Adrenal gland (tissue), 12 donors: ENCODE results near the gene BMP2K. TPM values are rescaled to one million over a fixed set of nuclear protein-coding genes. Genes with fewer than 3 reads are reported as not detected.

Source experiments
- DNase-seq, 7 donors: peaks; one replicate each; pipeline ENCODE4 v3.0.0-alpha.2; 2019 to 2020
- H3K27ac ChIP-seq, 5 donors: fragments of 200-600 bp; sonication (generic) in 4 of 5; 1 replicate in 3 of 5; 2 replicates in 2 of 5; pipeline versions ENCODE4 v1.5.1 to v1.8.0; 2016 to 2020; ENCODE audit warnings: mild to moderate bottlenecking in 1 of 5
- H3K27me3 ChIP-seq: fragments of 200-600 bp; 2 replicates; pipeline ENCODE4 v1.8.0; 2021
- H3K36me3 ChIP-seq, 2 donors: fragments of 200-600 bp; replicated peaks in 1 of 2; 1 replicate in 1 of 2; 2 replicates in 1 of 2; pipeline versions ENCODE4 v1.5.1 to v1.8.0; 2018 to 2022
- H3K4me1 ChIP-seq, 2 donors: fragments of 200-600 bp; replicated peaks in 1 of 2; 1 replicate in 1 of 2; 2 replicates in 1 of 2; pipeline versions ENCODE4 v1.5.1 to v1.8.0; 2018 to 2021
- H3K4me3 ChIP-seq, 4 donors: fragments of 200-600 bp; sonication (generic) in 3 of 4; one replicate each; pipeline ENCODE4 v1.5.1; 2016 to 2018
- H3K9me3 ChIP-seq, 3 donors: fragments of 200-600 bp; sonication (generic) in 1 of 3; replicated peaks in 1 of 3; 1 replicate in 2 of 3; 2 replicates in 1 of 3; pipeline versions ENCODE4 v1.5.1 to v1.8.0; 2016 to 2021
- POLR2A ChIP-seq, 2 donors: fragments of 450-650 bp; IDR thresholded peaks; one replicate each; pipeline ENCODE4 v1.6.1; 2017; ENCODE audit warnings: antibody characterized with exemption in 2 of 2, mild to moderate bottlenecking in 2 of 2, moderate library complexity in 1 of 2
- WGBS, 4 donors: extraction: QIAGEN DNeasy Blood & Tissue Kit in 2 of 4; methylation state at CpG; one replicate each; pipeline versions ENCODE4 v1.1.5 to v1.1.7; 2013 to 2017; 5-methylcytosine and 5-hydroxymethylcytosine counted together
- intact Hi-C, 2 donors: fragments of 100-400 bp; cut with DNase I; formaldehyde crosslinking; loops; one replicate each; pipeline versions ENCODE4 v1.14.1 to v1.15.0; 2022 to 2023
- polyA plus RNA-seq, 3 donors: library from polyadenylated mRNA; stranded (reverse); fragments of 200-250 nt in 2 of 3; fragments of 350-450 nt in 1 of 3; fragmentation: Illumina TruSeq in 1 of 3; extraction: RNeasy Lipid Tissue Mini Kit (QIAGEN cat#74804) in 1 of 3; gene quantifications; one replicate each; pipeline ENCODE4 v1.2.3, GENCODE V29; 2013 to 2014
- total RNA-seq, 9 donors: library from RNA; depleted of rRNA in 4 of 9; stranded (reverse); fragments of >200 nt in 4 of 9; fragments of 120-200 nt in 1 of 9; fragmentation: NEBNext Ultra II Directional in 1 of 9; extraction: Animal tissue kit (Norgen Biotek cat#: 25700) in 1 of 9; gene quantifications; one replicate each; pipeline versions ENCODE4 v1.1.0 to v1.2.4, GENCODE V29; 2013 to 2023
- TF ChIP-seq, protein P1 (sequence below), 6 experiments: fragments of 450-650 bp in 4 of 6; fragments of 200-600 bp in 2 of 6; sonication (generic) in 1 of 6; IDR thresholded peaks; 1 replicate in 5 of 6; 2 replicates in 1 of 6; pipeline versions ENCODE4 v1.5.1 to v1.8.0; 2016 to 2021; ENCODE audit warnings: antibody characterized with exemption in 6 of 6, mild to moderate bottlenecking in 2 of 6, moderate library complexity in 1 of 6
- donor health status: healthy with polysubstance abuse.
- donor health status: Bipolar disorder and iron deficiency.
- donor health status: DM: yes; HTN: yes; CAD: no.
- donor health status: DM: no; HTN: no; CAD: no.
- donor health status: DM: no; HTN: no; CAD: no.
- donor health status: DM: yes; HTN: yes; CAD: no.

Gene BMP2K
- total and polyA plus RNA-seq, 12 donors: 8.7 to 73.2 (median 35.8) TPM

DNA sequence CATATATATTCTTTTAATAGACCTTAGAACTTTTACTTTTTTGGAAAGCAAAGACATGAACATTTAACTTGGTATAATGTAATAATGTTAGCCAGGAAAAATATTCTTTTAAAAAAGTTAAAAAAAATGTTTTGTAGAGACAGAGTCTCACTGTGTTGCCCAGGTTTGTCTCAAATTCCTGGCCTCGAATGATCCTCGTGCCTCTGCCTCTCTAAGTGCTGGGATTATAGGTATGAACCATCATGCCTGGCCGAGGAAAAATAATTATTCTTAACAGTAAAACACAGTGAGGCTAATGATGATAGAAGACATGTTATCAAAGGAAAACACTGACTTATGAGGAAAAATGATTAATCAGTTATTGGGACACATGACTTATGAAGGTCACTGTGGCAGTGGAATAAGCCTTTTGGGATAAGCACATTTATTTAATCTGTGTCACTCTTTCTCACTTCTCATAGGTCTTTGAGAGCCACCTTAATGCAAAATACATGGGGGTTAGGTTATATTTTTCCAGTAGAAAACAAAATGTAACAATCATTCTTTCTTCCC is 6.0 kb upstream of the BMP2K start:
- Histone ChIP-seq H3K4me1 (peaks cover 0 to 14% of the 10 kb centered on the region in 2 donors), H3K36me3 (no peaks in the 10 kb centered on the region), H3K27ac (no peak overlapping the region), H3K4me3 (no peak overlapping the region), H3K27me3 (no peaks in the 10 kb centered on the region), H3K9me3 (no peaks in the 10 kb centered on the region)
- WGBS, 4 donors: 54 to 59% (median 55%) methylated on average over 3 of the region's 3 CpGs
- no peak for TF ChIP-seq POLR2A (IDR thresholded peaks at IDR 0.05)
- TF ChIP-seq, protein P1, sequence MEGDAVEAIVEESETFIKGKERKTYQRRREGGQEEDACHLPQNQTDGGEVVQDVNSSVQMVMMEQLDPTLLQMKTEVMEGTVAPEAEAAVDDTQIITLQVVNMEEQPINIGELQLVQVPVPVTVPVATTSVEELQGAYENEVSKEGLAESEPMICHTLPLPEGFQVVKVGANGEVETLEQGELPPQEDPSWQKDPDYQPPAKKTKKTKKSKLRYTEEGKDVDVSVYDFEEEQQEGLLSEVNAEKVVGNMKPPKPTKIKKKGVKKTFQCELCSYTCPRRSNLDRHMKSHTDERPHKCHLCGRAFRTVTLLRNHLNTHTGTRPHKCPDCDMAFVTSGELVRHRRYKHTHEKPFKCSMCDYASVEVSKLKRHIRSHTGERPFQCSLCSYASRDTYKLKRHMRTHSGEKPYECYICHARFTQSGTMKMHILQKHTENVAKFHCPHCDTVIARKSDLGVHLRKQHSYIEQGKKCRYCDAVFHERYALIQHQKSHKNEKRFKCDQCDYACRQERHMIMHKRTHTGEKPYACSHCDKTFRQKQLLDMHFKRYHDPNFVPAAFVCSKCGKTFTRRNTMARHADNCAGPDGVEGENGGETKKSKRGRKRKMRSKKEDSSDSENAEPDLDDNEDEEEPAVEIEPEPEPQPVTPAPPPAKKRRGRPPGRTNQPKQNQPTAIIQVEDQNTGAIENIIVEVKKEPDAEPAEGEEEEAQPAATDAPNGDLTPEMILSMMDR (IDR thresholded peaks at IDR 0.05): no peak
- DNase-seq: no peak
- intact Hi-C loops: loop anchor here in 1 of 2 donors (10.0 kb wide), 1 partner anchor 115 kb away; no protein-coding TSS in a partner anchor

DNA sequence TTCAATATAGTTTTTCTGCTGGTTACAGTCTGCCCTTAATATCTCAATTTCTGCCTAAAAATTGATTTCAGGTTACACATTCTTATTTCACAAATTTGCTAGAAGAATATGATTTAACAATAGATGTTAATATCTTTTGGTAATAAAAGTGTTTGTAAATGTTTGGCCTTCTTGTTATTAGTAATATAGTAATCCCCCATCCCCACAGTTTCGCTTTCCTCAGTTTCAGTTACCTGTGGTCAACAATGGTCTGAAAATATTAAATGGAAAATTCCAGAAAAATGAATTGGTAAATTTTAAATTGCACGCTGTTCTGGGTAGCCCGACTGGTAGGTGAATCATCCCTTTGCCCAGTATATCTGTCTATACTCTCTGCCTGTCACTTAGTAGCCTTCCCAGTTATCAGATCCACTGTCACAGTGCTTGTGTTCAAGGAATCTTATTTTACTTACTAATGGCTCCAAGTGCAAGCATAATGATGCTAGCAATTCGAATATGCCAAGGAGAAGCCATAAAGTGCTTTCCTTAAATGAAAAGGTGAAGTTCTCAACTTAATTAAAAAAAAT is 3.5 kb upstream of the BMP2K start:
- WGBS, 4 donors: 76 to 90% (median 82%) methylated on average over 4 of the region's 4 CpGs
- DNase-seq: no peak
- intact Hi-C loops: loop anchor here in 1 of 2 donors (10.0 kb wide), 1 partner anchor 118 kb away; no protein-coding TSS in a partner anchor

DNA sequence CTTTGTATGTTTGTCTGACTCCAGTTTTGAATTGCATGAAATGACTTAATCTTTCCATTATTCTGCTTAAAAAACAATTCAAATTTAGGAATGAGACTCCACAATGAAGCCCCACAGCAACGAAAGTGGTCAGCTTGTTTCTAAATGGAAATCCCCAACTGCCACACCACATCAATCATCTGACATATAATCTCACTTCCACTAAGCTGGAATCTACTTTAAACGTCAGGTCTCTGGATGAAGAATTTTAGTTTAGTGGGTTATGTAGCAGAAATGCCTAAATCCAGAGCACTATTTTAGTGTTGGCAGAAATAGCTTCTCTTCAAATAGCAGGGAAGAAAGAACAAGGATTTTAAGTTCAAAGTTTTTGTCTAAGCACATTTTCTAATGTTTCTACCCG is 1.7 kb upstream of the BMP2K start:
- no peak for DNase-seq
- no peak overlapping the region for H3K4me3 ChIP-seq
- no peaks in the 10 kb centered on the region for H3K27me3 ChIP-seq
- no peak for TF ChIP-seq POLR2A (IDR thresholded peaks at IDR 0.05)
- TF ChIP-seq, protein P1 (IDR thresholded peaks at IDR 0.05): no peak
- no peaks in the 10 kb centered on the region for H3K36me3 ChIP-seq
- peaks cover 0 to 30% of the 10 kb centered on the region in 2 donors for H3K4me1 ChIP-seq
- intact Hi-C loops: loop anchor here in 1 of 2 donors (10.0 kb wide), 1 partner anchor 120 kb away; no protein-coding TSS in a partner anchor
- peak overlapping the region in 1 of 5 donors; percentile 99 for H3K27ac ChIP-seq
- 34 to 57% (median 46%) methylated on average over 3 of the region's 3 CpGs for WGBS, 4 donors
- no peaks in the 10 kb centered on the region for H3K9me3 ChIP-seq

More for the DNA sequence above, 3.5 kb upstream of the BMP2K start:
- no peak overlapping the region for H3K27ac ChIP-seq
- H3K36me3 ChIP-seq: no peaks in the 10 kb centered on the region
- peaks cover 0 to 22% of the 10 kb centered on the region in 2 donors for H3K4me1 ChIP-seq
- no peaks in the 10 kb centered on the region for H3K9me3 ChIP-seq
- TF ChIP-seq, protein P1 (IDR thresholded peaks at IDR 0.05): no peak
- TF ChIP-seq POLR2A (IDR thresholded peaks at IDR 0.05): no peak
- H3K27me3 ChIP-seq: no peaks in the 10 kb centered on the region
- H3K4me3 ChIP-seq: no peak overlapping the region

- peak overlapping the region; percentile 88 to 99 (median 94) for H3K27ac ChIP-seq
- WGBS, 4 donors: 0 to 1% (median 0%) methylated on average over 32 to 54 of the region's 54 CpGs
- H3K4me3 ChIP-seq: peak overlapping the region; percentile 38 to 96 (median 64)
- H3K27me3 ChIP-seq: no peaks in the 10 kb centered on the region
- H3K4me1 ChIP-seq: peaks cover 0 to 37% of the 10 kb centered on the region in 2 donors
- intact Hi-C loops: loop anchor here in 1 of 2 donors (10.0 kb wide), 1 partner anchor 121 kb away; no protein-coding TSS in a partner anchor
- peak; percentile 85 to 92 (median 88) for DNase-seq
- H3K9me3 ChIP-seq: no peaks in the 10 kb centered on the region
- H3K36me3 ChIP-seq: no peaks in the 10 kb centered on the region
- peak; percentile 14 to 32 for TF ChIP-seq POLR2A (IDR thresholded peaks at IDR 0.05)
- TF ChIP-seq, protein P1 (IDR thresholded peaks at IDR 0.05): no peak
These were observed 659 bp upstream of the BMP2K start for GRCh38 chr4:78775303-78776078.
